ENCODE data around the gene TMF1.

DNA sequence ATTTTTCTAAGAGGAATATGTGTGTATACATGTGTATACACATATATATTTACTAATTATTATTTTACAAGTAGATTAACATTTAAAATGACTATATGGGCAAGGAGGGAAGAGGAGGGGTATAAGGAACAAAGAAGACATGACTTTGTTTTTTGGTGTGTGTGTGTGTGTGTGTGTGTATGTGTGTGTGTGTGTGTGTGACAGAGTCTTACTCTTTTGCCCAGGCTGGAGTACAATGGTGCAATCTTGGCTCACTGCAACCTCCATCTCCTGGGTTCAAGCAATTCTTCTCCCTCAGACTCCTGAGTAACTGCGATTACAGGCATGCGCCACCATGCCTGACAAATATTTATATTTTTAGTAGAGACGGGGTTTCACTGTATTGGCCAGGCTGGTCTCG, 36.0 kb downstream of the TMF1 start:
- no peak for TF ChIP-seq RARB (CRISPR knock-in tag; IDR thresholded peaks at IDR 0.05)
- TF ChIP-seq ZFP3 (CRISPR knock-in tag; IDR thresholded peaks at IDR 0.05): no peak
- TF ChIP-seq, protein P1, sequence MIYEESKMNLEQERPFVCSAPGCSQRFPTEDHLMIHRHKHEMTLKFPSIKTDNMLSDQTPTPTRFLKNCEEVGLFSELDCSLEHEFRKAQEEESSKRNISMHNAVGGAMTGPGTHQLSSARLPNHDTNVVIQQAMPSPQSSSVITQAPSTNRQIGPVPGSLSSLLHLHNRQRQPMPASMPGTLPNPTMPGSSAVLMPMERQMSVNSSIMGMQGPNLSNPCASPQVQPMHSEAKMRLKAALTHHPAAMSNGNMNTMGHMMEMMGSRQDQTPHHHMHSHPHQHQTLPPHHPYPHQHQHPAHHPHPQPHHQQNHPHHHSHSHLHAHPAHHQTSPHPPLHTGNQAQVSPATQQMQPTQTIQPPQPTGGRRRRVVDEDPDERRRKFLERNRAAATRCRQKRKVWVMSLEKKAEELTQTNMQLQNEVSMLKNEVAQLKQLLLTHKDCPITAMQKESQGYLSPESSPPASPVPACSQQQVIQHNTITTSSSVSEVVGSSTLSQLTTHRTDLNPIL (CRISPR knock-in tag; IDR thresholded peaks at IDR 0.05; ENCODE audit: low read depth): no peak
- TF ChIP-seq, protein P2, sequence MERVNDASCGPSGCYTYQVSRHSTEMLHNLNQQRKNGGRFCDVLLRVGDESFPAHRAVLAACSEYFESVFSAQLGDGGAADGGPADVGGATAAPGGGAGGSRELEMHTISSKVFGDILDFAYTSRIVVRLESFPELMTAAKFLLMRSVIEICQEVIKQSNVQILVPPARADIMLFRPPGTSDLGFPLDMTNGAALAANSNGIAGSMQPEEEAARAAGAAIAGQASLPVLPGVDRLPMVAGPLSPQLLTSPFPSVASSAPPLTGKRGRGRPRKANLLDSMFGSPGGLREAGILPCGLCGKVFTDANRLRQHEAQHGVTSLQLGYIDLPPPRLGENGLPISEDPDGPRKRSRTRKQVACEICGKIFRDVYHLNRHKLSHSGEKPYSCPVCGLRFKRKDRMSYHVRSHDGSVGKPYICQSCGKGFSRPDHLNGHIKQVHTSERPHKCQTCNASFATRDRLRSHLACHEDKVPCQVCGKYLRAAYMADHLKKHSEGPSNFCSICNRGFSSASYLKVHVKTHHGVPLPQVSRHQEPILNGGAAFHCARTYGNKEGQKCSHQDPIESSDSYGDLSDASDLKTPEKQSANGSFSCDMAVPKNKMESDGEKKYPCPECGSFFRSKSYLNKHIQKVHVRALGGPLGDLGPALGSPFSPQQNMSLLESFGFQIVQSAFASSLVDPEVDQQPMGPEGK (CRISPR knock-in tag; IDR thresholded peaks at IDR 0.05; ENCODE audit: borderline replicate concordance): no peak
- TF ChIP-seq, protein P3, sequence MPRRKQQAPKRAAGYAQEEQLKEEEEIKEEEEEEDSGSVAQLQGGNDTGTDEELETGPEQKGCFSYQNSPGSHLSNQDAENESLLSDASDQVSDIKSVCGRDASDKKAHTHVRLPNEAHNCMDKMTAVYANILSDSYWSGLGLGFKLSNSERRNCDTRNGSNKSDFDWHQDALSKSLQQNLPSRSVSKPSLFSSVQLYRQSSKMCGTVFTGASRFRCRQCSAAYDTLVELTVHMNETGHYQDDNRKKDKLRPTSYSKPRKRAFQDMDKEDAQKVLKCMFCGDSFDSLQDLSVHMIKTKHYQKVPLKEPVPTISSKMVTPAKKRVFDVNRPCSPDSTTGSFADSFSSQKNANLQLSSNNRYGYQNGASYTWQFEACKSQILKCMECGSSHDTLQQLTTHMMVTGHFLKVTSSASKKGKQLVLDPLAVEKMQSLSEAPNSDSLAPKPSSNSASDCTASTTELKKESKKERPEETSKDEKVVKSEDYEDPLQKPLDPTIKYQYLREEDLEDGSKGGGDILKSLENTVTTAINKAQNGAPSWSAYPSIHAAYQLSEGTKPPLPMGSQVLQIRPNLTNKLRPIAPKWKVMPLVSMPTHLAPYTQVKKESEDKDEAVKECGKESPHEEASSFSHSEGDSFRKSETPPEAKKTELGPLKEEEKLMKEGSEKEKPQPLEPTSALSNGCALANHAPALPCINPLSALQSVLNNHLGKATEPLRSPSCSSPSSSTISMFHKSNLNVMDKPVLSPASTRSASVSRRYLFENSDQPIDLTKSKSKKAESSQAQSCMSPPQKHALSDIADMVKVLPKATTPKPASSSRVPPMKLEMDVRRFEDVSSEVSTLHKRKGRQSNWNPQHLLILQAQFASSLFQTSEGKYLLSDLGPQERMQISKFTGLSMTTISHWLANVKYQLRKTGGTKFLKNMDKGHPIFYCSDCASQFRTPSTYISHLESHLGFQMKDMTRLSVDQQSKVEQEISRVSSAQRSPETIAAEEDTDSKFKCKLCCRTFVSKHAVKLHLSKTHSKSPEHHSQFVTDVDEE (CRISPR knock-in tag; IDR thresholded peaks at IDR 0.05): no peak
- TF ChIP-seq ARNTL (CRISPR knock-in tag; IDR thresholded peaks at IDR 0.05; ENCODE audit: borderline replicate concordance, low read depth): no peak
- no peak for TF ChIP-seq SNAI2 (CRISPR knock-in tag; IDR thresholded peaks at IDR 0.05)
- no peak for TF ChIP-seq ZC3H10 (CRISPR knock-in tag; IDR thresholded peaks at IDR 0.05)

Measured in SK-N-SH treated with all-trans-retinoic acid at 6 μM for 48 hours (cell line).